HG02973 (cell line): Measurements from ENCODE around the gene ADA.
"Not testable (repeated sequence)": the region's sequence is repeated elsewhere in the genome, so short reads cannot be mapped to it uniquely, and the experiment has no call there.

Experiments used
- ATAC-seq: cut with Tn5 transposase; IDR thresholded peaks from one replicate; pipeline ENCODE4 v1.9.1; 2021; ENCODE audit warnings: moderate library complexity; ENCODE audit not compliant: unreplicated experiment

ADA gene

GRCh38 chr20:44601236-44601671 is 50.2 kb downstream of the ADA start:
- ATAC-seq: no peak

DNA sequence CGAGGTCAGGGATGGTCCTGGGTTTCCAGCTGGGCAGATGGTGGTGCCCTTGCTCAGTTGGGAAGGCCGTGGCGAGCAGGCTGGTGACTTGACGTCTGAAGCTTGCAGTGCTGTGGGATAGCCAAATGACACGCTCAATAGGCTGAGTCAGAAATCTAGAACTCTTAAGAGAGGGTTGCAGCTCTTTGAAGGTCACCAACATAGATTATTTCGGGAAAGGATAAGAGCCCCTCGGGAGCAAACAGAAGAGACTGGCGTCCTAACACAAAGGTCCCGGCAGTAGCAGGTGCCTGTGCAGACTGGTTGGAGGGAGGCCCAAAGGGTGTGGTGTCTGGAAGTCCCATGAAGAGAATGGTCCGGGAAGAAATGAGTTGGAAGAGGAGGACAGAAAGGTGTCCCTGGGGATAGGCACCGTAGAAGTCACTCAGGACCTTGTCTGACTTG is 50.7 kb downstream of the ADA start:
- no peak for ATAC-seq

- ATAC-seq: no peak
Measured at GRCh38 chr20:44600301-44600700, 51.2 kb downstream of the ADA start.

- no peak for ATAC-seq
Measured at GRCh38 chr20:44599715-44600114, 51.8 kb downstream of the ADA start.

GRCh38 chr20:44598423-44599305 is 52.8 kb downstream of the ADA start:
- ATAC-seq: no peak

DNA sequence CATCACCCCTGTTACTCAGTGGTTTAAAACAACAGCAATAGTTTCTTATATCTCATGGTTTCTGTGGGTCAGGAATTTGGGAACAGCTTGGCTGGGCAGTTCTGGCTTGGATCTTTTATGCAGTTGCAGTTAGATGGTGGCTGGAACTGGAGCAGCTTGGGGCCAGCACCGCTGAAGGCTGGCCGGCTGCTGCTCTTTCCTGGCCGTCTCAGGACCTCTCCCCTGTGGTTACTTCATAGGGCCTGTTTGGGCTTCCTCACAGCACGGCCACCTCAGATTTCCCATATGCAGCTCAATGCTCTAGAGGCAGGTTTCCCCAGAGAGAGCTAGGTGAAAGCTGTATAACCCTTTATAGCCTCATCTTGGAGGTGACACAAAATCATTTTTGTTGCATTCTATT is 53.6 kb downstream of the ADA start:
- no peak for ATAC-seq

- ATAC-seq: no peak
Measured at GRCh38 chr20:44597516-44597915, 54.0 kb downstream of the ADA start.

- ATAC-seq: no peak
Measured at GRCh38 chr20:44596876-44597275, 54.6 kb downstream of the ADA start.

DNA sequence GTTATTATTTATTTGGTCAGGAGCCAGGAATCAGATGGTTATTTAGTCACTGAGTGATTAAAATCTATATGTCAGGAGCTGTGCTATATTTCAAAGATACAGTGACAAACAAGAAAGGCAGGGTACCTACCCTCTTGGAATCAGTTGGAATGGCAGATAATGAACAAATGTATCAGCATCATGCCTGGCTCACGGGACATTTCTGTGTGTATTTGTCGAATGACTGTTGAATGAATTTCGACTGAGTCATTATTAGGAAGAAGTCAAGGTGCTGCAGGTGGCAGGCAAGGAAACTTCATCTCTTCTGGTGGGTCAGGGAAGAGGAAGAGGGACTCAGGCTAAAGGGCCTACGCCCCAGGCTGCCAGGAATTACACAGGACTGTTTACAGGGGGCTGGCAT is 55.5 kb downstream of the ADA start:
- no peak for ATAC-seq

- ATAC-seq: peak; percentile 49
Measured at GRCh38 chr20:44594730-44595129, 56.8 kb downstream of the ADA start.

DNA sequence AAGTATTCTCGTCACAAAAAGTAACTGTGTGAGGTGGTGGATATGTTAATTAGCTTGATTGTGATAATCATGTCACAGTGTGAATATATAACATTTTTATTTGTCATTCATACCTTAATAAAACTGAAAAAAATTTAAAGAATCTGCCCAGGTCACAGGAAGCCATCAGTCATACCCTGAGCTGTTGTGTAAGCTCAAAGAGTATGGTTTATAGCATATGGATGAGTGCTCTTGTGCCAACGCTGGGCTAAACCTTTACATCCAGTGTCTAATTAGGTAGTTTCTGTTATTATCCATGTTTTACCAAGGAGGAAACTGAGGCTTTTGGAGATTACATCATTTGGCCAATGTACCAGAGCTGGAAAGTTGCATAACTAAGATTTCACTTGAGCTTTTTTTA is 57.7 kb downstream of the ADA start:
- ATAC-seq: no peak

DNA sequence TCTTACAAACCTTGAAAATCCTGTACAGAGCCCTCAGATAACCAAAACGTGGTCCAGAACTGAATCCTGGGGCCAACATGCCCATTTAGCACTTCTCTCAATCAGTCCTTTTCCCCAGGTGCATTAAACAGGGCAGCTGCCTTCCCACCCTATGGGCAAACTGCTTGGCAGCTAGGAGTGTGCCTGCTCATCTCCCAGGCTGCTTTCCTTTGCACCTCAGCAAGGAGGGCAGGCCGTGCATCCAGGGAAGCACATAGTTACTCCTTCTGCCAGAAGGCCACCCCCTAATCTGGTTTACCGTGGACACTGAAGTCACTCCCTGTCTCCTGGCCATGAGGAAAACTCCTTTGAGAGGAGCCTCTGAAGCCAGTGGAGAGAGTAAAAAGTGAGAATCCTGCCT is 59.1 kb downstream of the ADA start:
- ATAC-seq: no peak

DNA sequence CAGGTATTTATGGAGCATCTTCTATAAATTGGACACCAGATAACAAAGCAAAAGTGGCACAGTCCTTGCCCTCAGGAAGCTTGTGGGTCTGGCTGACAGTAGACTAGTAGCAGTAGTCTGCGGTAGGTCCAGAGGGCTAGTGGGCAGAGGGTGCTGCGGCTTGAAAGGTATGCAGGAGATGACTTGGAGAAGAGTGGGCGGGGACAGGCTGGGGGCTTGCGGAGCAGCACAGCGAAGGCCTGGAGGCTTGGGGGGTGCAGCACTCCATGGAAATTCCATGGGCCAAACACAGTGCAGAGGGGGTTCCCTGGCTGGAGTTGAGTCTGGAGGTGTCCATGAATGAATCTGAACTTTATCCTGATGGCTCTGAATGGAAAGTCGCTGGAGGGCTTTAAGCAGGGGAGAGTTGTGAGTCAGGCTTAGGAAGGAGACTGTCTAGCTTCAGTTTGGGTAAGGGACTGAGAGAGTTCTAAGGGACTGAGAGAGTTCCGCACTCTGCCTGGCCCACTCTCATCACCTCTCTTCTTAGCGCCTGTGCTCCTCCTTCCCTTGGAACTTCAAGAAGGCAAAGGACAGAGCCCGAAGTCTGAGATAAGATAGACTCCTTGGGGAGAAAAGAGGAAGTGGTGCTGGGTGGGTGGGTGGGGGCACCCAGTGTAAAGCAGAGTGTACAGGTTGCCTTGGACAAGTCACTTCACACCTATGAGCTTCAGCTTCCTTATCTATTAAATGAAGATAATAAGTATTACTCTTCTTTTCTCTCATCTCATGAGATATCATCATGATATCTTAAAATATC is 60.3 kb downstream of the ADA start:
- no peak for ATAC-seq

DNA sequence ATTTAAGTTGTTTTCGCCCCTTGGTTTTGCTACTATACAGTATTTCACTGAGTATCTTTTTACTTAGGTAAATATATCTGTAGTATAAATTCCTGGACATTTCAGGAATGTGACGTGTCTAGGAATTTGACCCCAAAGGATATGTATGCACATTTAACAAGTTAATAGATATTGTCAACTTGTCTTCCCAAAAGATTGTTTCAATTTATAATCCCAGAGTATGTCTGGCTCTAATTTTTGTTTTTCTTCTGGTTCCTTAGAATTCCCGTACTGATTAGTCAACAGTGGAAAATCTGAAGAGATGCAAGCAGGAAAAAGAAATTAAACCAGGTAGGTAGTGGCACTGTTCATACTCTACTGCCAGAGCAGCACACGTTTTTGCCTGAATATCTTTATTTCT is 62.0 kb downstream of the ADA start:
- no peak for ATAC-seq

DNA sequence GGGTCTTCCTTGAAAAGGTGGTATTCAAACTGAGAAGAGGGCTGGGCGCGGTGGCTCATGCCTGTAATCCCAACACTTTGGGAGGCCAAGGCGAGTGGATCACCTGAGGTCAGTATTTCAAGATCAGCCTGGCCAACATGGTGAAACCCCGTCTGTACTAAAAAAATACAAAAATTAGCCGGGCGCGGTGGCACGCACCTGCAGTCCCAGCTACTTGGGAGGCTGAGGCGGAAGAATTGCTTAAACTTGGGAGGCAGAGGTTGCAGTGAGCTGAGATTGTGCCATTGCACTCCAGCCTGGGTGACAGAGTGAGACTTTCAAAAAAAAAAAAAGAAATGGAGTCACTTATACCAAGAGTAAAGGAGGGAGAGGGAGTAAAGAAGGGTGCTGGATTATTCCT is 63.2 kb downstream of the ADA start:
- not testable (repeated sequence) for ATAC-seq

DNA sequence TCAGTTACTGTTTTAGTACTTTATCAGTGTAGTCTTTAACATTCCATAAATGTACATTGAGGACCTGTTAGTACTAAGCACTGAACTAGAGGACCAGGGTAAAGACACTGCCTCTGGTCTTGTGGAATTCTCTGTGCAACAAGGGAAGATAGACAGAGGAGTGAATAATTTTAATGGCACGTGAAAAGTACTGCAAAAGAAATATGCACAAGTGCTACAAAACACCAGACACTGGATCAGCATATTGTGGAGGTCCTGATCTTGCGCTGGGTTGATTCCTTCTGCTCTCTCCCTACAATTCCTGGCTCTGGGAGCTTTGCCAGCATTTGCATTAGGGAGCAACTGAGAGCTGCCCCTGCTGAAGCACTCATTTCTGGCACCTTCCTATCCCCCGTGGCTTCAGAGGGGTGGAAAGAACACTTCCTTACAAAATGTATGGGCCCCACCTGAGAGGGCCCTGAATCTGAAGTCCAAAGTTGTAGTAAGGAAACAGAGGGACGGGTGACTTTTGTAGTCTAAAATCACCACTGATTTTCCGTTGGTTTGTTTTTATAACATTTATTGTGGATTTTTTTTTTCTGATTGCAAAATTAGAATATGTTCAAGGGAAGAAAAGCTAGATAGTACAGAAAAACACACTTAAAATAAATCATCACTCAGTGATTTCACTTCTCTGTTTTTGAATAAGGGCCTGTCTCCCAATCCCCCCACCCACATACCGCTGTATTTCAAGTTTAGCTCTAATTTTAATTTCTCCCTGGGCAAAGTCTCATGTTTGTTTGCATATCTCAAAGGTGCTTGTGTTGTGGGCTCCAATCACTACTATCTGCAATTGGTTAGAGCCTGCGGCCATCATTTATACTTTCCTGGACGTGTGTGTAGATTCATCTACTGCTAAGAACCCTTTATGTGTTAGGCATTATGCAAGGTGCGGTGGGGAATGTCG is 64.2 kb downstream of the ADA start:
- no peak for ATAC-seq

GRCh38 chr20:44586289-44586911 is 65.1 kb downstream of the ADA start:
- peak; percentile 50 for ATAC-seq

- ATAC-seq: no peak
Measured at GRCh38 chr20:44585057-44585963, 66.2 kb downstream of the ADA start.

GRCh38 chr20:44584162-44584561 is 67.3 kb downstream of the ADA start:
- ATAC-seq: no peak
